Measurements from ENCODE around the gene CRISPLD2.

Gene CRISPLD2

GRCh38 chr16:84819644-84820304 lies at the start of gene CRISPLD2:
TSS of gene CRISPLD2 (plus strand) at chr16:84819985. CDS start at chr16:84838496, 18,511 bp downstream.
- FAIRE-seq: no peak

GRCh38 chr16:84773312-84773711 lies 46.5 kb upstream of the CRISPLD2 start:
- no peak for FAIRE-seq

GRCh38 chr16:84774810-84775209 lies 45.0 kb upstream of the CRISPLD2 start:
- FAIRE-seq: no peak

GRCh38 chr16:84775262-84775810 lies 44.4 kb upstream of the CRISPLD2 start:
- no peak for FAIRE-seq

GRCh38 chr16:84777435-84777834 lies 42.4 kb upstream of the CRISPLD2 start:
- no peak for FAIRE-seq

GRCh38 chr16:84778720-84779119 lies 41.1 kb upstream of the CRISPLD2 start:
- no peak for FAIRE-seq

- FAIRE-seq: no peak
Measured at GRCh38 chr16:84780063-84780462, 39.7 kb upstream of the CRISPLD2 start.

- no peak for FAIRE-seq
Measured at GRCh38 chr16:84780544-84781376, 39.0 kb upstream of the CRISPLD2 start.

- no peak for FAIRE-seq
Measured at GRCh38 chr16:84782846-84783245, 36.9 kb upstream of the CRISPLD2 start.

GRCh38 chr16:84785843-84786581 lies 33.8 kb upstream of the CRISPLD2 start:
- FAIRE-seq: no peak

GRCh38 chr16:84786605-84787262 lies 33.1 kb upstream of the CRISPLD2 start:
- FAIRE-seq: no peak

GRCh38 chr16:84787263-84787622 lies 32.5 kb upstream of the CRISPLD2 start:
- FAIRE-seq: no peak

GRCh38 chr16:84788920-84789391 lies 30.8 kb upstream of the CRISPLD2 start:
- FAIRE-seq: no peak

GRCh38 chr16:84789431-84789830 lies 30.4 kb upstream of the CRISPLD2 start:
- FAIRE-seq: no peak

- no peak for FAIRE-seq
Measured at GRCh38 chr16:84790301-84790700, 29.5 kb upstream of the CRISPLD2 start.

- FAIRE-seq: no peak
Measured at GRCh38 chr16:84791088-84791487, 28.7 kb upstream of the CRISPLD2 start.

GRCh38 chr16:84791501-84791900 lies 28.3 kb upstream of the CRISPLD2 start:
- no peak for FAIRE-seq

- FAIRE-seq: no peak
Measured at GRCh38 chr16:84794186-84794585, 25.6 kb upstream of the CRISPLD2 start.

GRCh38 chr16:84794626-84795025 lies 25.2 kb upstream of the CRISPLD2 start:
- no peak for FAIRE-seq

- no peak for FAIRE-seq
Measured at GRCh38 chr16:84795329-84796053, 24.3 kb upstream of the CRISPLD2 start.

GRCh38 chr16:84800158-84800978 lies 19.4 kb upstream of the CRISPLD2 start:
- no peak for FAIRE-seq
